ENCODE measurements around the gene ATOH1.

ATOH1 gene

GRCh38 chr4:93870876-93871458 is 42.4 kb downstream of the ATOH1 start:
- no peaks in the 10 kb centered on the region for H3K36me3 Mint-ChIP-seq (ENCODE audit: low read depth)
- H3K4me3 Mint-ChIP-seq: no peak overlapping the region
- H3K27me3 Mint-ChIP-seq: no peaks in the 10 kb centered on the region
- no peak overlapping the region for H3K27ac Mint-ChIP-seq
- H3K4me1 Mint-ChIP-seq (ENCODE audit: low read depth): no peaks in the 10 kb centered on the region
- H3K9me3 Mint-ChIP-seq: no peaks in the 10 kb centered on the region

- Mint-ChIP-seq H3K4me3 (no peak overlapping the region), H3K4me1 (ENCODE audit: low read depth) (no peaks in the 10 kb centered on the region), H3K27ac (no peak overlapping the region), H3K36me3 (ENCODE audit: low read depth) (no peaks in the 10 kb centered on the region), H3K9me3 (peaks cover 10% of the 10 kb centered on the region), H3K27me3 (no peaks in the 10 kb centered on the region)
Measured at GRCh38 chr4:93876754-93877153, 48.2 kb downstream of the ATOH1 start.

DNA sequence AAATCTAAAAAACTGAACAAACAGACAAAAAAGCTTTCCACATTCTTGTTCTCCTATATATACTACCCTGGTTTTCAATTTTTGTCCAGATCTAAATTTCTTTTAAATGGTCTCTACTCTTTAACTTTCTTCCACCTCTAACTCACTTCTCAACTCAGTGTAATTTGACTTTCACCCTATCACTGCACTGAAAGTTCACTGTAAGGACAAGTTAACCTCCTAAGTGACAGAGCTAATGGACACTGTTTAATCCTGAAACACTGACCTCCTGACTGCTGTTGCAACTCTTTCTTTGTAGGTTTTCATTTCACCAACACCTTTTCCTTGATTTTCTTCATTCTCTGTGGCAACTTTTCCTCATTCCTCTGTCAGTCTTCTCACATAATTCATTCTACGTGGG is 50.0 kb downstream of the ATOH1 start:
- no peaks in the 10 kb centered on the region for H3K36me3 Mint-ChIP-seq (ENCODE audit: low read depth)
- no peak overlapping the region for H3K4me3 Mint-ChIP-seq
- no peak overlapping the region for H3K27ac Mint-ChIP-seq
- H3K9me3 Mint-ChIP-seq: peaks cover 10% of the 10 kb centered on the region
- no peaks in the 10 kb centered on the region for H3K27me3 Mint-ChIP-seq
- no peaks in the 10 kb centered on the region for H3K4me1 Mint-ChIP-seq (ENCODE audit: low read depth)

DNA sequence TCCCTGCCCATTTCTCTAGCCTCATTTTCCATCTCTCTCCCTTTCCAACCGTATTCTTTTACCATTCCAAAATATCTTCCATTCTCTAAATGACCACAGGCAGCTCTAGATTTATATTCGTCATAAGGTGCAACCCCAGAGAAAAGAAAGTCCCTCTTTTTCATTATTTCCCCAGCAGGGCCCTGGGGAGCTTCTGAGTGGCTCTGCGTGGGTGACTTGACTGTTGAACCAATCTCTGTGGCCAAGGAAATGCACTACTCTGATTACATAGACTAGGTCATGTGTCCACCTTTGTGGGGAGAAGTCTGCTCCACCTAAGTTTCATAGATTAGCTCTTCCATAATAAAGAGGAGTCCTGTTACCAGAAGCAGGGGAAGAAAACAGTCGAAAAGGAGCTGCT is 51.4 kb downstream of the ATOH1 start:
- Mint-ChIP-seq H3K4me1 (ENCODE audit: low read depth) (no peaks in the 10 kb centered on the region), H3K4me3 (no peak overlapping the region), H3K9me3 (peaks cover 10% of the 10 kb centered on the region), H3K36me3 (ENCODE audit: low read depth) (no peaks in the 10 kb centered on the region), H3K27me3 (no peaks in the 10 kb centered on the region), H3K27ac (no peak overlapping the region)

All from stimulated activated naive CD8-positive, alpha-beta T cell treated with anti-CD3 and anti-CD28 coated beads, Interleukin-15, Interleukin-2, amounts not matched to agents 100 ng/mL and 50 ng/mL, for 24 hours (primary cell).